ENCODE measurements around the gene COL8A1.
"Not testable (repeated sequence)": the region's sequence is repeated elsewhere in the genome, so short reads cannot be mapped to it uniquely, and the experiment has no call there.

Gene COL8A1

GRCh38 chr3:99817047-99817436 is 178.6 kb downstream of the COL8A1 start:
- DNase-seq = no peak

- peak; percentile 29 for DNase-seq
These were observed 179.2 kb downstream of the COL8A1 start, which contains the start of gene CMSS1 for GRCh38 chr3:99817437-99818240. Gene CMSS1, plus strand, starts transcription at chr3:99817862.

DNA sequence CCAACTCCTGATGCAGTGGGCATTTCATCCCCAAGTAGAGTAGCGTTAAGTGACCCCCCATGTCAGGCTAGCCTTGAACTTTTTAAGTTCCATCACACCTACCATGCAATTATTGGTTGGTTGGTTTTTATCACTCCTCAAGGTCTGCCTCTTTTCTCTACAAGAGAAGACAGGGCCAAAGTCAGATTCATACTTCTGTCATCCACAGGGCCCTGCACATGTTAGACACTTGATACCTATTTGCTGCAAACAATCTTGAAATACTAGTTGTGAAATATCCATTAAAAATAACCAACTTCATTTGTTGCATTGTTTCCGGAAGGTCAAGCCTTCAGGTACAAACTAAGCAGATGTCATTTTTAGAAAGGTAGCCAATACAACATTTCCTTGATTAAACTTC is 180.4 kb downstream of the COL8A1 start:
- DNase-seq = no peak

DNA sequence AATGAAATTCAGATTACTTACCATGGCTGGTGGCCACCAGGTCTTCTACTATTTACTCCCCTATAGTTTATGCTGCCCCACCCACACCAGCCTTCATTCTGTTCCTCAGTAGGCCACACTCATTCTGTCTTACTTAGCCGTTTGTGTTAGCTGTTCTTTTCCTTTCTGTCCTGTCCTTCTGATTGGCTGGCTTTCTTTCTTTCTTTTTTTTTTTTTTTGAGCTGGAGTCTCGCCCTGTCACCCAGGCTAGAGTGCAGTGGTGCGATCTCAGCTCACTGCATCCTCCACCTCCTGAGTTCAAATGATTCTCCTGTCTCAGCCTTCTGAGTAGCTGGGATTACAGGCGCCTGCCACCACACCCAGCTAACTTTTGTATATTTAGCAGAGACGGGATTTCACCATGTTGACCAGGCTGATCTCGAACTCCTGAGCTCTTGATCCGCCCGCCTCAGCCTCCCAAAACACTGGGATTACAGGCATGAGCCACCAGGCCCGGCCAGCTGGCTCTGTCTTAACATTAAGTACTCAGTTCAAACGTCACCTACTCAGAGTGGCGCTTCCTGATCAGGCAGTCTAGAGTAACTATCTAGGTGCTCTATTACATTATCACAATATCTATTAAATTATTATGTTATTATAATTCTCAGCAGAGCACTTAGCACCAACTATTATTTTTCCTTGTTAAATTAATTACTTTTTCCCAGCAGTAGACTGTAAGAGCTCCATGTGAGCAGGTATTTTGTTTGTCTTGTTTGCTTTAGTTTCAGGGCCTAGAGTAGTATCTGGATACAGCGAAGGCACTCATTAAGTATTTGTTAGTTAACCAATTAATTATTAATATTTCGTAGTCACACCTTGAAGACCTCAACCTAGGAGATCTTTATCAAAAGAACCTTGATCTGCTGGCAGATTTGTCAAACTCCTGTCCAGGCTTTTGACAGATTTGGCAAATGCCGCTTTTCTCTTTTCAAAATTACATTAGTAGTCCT is 185.6 kb downstream of the COL8A1 start:
- no peak for DNase-seq

DNA sequence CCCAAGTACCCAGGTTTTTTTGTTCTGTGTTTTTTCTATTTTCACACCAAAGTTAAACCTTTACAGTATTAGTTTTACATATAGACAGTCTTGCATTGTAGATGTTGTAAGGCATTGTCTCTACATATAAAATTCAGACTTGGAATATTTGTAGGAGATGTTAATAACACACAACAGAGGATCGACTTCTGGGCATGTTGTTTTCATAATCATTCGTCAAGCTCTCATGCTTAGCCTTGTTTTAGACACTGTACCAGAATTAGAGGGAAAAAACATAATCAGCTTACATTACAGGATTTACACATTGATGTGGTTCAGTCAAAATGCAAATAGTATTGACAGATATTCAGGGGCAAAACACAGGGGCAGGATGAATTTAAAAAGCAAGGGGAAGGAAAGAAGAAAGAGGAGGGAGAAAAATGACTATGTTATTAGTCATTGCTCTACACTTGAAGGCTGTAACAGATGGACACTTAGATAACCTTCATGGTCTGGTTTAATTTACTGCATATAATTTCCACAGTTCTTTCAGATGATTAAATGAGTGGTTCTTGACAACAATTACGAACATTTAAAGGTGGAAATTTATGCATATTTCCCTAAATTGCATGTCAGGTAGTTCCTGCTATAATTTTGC is 186.7 kb downstream of the COL8A1 start:
- no peak for DNase-seq

DNA sequence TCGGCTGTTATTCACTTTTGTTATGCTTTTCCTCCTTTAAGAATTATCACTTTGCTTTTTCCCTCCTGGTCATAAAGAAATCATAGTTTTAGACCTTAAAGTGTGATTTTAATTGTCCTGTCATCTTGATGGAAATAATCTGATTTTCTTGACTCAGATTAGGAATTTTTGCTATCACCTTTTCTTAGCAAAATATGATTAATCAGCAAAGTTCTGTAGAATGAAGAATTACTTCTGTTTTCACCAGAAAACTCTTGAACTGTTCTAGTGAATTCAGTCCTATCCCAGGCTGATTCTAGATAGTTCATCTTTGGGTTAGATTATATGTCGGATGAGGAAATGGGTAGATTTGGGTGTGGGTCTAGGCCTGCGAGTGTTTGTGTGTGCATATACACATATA is 191.4 kb downstream of the COL8A1 start:
- no peak for DNase-seq

DNA sequence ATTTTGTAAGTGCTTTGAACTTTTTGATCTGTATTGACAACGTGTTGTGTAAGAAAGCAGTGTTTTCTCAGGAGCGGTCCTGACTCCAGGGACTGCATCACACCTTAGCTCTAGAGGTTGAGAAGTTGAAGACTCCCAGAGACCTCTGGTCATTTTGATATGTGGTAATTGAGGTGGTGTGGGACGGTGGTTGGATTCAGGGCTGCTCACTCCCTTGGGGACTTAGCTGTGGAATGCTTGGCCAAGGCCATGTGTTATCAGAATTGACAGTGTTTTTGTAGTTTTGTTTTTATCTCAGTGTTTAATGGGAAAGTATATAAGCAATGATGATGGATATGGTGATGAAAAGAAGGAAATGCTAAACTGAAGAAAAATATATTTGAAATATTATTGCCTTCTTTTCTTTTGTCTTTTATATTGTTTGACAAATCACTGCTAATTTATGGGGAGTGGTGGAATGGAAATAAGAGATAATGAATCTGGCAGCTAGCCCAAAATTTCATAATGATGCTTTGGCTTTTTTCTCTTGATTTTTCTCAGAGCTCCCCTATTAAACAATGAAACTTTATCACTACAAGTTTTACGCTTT is 195.3 kb downstream of the COL8A1 start:
- DNase-seq = no peak

DNA sequence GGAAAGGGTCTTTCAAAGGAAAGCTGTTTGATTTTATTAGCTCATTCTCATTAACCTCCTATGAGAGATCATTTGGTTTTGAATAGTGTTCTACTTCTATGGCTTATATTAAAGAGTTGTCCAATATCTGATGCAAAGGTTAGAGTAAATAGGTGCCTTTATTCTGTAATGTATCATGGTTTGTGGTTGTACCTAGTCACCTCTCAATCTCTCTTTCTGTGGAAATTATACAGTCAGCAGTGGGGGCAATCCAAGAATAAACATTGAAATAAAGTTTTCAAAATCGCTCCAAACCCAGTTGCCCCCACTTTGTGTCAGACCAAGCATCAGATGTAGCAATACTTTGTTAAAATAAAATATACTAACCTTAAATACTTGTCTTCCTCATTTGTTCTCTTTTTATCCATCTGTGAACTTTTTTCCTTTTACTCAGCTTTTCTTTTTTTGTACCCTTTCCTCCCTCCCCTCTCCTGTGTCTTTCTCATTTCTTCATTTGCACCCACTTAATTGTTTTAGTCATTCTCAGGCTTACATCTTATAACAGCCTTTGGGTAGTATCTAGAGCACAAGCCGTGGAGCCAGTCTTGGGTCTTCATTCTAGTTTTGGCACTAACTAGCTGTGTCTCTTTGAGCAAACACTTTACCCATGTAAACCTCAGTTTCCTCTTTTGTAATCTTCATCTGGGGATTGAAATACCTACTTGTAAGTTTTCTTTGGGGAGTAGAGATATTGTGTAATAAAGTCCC is 196.0 kb downstream of the COL8A1 start:
- no peak for DNase-seq

DNA sequence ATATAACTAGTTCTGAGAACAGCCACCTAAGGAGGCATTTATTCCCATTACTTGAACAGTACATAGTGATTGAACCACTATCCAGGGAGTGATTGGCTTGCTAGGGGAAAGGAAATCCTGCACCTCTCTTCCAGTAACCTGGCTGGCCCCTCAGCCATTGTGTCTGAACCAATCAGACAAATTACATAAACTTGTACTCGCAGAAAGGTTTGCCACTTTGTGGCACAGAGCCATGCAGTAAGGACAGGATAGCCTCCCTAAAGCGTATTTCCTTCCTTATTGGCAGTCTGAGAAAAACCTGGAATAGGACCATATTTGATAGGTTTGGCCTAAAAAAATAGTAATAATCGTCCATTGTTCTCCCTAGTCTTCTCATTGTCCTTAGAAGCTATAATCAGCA is 198.3 kb downstream of the COL8A1 start:
- DNase-seq = no peak

- DNase-seq = no peak
These were observed 199.3 kb downstream of the COL8A1 start for GRCh38 chr3:99837715-99838114.

- no peak for DNase-seq
These were observed 200.4 kb downstream of the COL8A1 start for GRCh38 chr3:99838755-99839154.

GRCh38 chr3:99839613-99840012 is 201.2 kb downstream of the COL8A1 start:
- DNase-seq = no peak

- DNase-seq = not testable (repeated sequence)
These were observed 203.6 kb downstream of the COL8A1 start for GRCh38 chr3:99841949-99842348.

DNA sequence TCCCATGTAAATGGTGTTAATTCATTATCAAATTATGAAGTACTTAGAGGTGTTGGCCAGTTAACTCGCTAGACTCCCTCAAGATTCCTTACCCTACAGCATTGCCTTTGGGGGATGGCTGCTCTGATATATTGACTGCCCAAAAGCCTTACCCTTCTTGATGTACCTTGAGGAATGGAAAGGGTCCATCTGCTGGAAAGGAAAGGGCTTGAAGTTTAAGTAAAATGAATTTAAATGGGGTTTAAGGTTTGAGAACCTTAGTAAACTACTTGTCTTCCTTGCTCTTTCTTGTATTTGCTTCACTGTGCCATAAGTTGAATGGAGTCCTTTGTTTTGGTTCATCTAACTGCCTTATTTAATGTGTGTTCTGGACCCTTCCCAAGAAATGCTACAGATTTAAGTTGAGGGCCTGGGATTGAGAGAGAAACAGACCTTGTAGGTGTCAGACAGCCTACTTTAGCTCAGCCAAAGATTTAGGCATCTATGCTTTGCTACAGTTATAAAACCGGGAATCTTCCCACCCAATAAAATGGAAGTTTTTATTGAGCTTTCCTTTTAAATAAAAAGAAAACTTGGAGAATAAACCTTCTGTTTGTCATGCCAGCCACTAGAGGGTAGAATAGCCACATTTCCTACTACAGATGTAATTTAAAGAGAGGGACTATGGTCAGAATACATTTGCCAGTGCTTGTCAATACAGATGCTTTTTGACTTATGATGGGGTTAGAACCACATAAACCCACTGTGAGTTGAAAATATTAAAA is 204.6 kb downstream of the COL8A1 start:
- DNase-seq = peak; percentile 29

DNA sequence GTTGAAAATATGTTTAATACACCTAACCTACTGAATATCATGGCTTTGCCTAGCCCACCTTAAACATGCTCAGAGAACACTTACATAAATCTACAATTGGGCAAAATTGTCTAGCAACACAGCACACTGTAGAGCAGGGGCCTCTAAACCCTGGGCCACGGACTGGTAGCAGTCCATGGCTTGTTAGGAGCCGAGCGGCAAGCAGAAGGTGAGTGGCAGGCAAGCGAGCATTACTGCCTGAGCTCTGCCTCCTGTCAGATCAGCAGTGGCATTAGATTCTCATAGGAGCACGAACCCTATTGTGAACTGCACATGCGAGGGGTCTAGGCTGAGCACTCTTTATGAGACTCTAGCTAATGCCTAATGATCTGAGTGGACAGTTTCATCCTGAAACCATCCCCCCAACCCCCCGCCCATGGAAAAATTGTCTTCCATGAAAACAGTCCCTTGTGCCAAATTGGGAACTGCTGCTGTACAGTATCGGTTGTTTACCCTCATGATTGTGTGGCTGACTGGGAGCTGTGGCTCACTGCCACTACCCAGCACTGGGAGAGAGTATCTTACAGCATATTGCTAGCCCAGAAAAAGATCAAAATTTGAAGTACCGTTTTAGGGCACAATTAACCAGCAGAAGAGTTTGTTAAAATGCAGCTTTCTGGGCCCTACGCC is 205.3 kb downstream of the COL8A1 start:
- DNase-seq = no peak

DNA sequence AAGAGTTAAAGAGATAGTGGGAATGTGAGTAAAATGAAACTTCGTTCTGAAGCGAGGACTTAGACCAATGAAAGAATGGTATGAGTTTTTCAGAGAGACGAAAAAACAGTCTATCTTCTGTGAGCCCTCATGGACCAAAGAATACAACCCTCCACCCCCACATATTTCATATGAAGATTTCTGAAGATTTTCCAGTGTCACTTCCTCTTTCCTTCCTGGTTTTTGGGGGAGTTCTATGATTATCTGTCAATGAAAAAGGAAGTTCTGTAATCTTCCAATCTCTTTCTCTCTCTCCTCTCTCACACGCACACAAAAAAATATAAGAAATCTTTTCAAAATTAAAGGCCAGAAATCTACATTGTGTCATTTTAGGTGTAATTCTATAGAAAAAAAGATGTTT is 206.9 kb downstream of the COL8A1 start:
- no peak for DNase-seq

DNA sequence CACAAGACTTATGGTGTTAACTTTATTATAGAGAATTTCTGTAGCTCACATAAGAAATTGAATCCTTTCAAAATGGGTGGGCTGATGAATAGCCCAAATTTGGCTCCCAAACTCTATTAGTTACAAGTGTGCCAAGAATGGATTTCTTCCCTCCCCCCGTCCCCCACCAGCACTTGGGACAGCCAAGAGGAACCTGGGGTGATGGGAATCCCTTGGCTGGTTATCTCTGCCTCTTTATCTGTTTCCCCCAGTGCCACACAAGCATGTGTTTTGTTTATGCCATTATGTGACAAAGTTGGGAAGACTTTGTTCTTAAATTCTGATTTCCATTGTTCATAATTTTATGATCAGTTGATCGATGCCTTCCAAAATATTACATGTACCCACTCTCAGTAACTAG is 207.6 kb downstream of the COL8A1 start:
- no peak for DNase-seq

DNA sequence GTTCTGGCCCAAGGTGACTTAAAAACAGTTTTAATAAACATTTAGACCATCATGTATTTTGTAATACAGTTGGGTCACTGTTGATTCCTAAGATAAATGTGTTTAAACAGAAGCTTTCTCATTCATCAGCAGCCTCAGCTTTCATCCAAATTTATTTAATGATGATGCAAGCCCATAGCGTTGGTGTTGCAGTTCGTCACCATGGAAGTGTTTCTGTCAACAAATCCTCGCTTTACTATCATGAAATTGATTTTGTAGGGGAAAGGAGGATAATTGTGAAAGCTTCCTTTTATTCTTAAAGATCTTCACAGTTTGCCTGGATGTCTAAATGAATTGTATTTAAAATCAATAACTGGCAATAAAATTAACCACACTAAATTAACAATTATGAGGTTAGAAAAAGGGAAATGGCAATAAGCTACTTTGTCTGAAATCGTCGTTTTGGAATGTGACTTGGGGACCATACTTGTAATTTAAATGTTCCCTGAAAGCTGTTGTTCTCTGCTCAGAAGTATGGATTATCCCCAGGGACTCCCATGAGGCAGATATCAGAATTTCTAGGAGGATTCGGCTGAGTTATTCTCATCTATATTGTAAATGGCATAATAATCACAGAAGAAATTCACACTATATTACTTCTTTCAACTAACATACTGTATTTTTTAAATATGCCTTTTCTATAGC is 208.2 kb downstream of the COL8A1 start:
- DNase-seq = no peak

GRCh38 chr3:99848433-99848832 is 210.0 kb downstream of the COL8A1 start:
- no peak for DNase-seq

Measured in NCI-H1048 (cell line).